LoVo (cell line): ENCODE measurements around the gene TMED6.

ENCODE experiments used
- DNase-seq: peaks from one replicate; pipeline ENCODE4 v3.0.0-alpha.2; 2016; ENCODE audit warnings: low spot score

TMED6 gene

GRCh38 chr16:69324013-69324531 is 27.5 kb downstream of the TMED6 start:
- no peak for DNase-seq

- no peak for DNase-seq
These were observed 28.2 kb downstream of the TMED6 start for GRCh38 chr16:69323415-69323814.

GRCh38 chr16:69322343-69322742 is 29.2 kb downstream of the TMED6 start:
- no peak for DNase-seq

- DNase-seq: no peak
These were observed 30.5 kb downstream of the TMED6 start for GRCh38 chr16:69321080-69321479.

GRCh38 chr16:69320740-69321073 is 30.9 kb downstream of the TMED6 start:
- no peak for DNase-seq

- no peak for DNase-seq
These were observed 31.5 kb downstream of the TMED6 start for GRCh38 chr16:69319826-69320739.

GRCh38 chr16:69319381-69319780 is 32.2 kb downstream of the TMED6 start:
- no peak for DNase-seq

GRCh38 chr16:69318911-69319289 is 32.7 kb downstream of the TMED6 start:
- no peak for DNase-seq

GRCh38 chr16:69318177-69318910 is 33.2 kb downstream of the TMED6 start:
- DNase-seq: no peak

- no peak for DNase-seq
These were observed 35.0 kb downstream of the TMED6 start for GRCh38 chr16:69316595-69317034.

- no peak for DNase-seq
These were observed 35.9 kb downstream of the TMED6 start for GRCh38 chr16:69315486-69316311.

- DNase-seq: no peak
These were observed 37.1 kb downstream of the TMED6 start for GRCh38 chr16:69314534-69314933.

GRCh38 chr16:69313469-69313868 is 38.1 kb downstream of the TMED6 start:
- no peak for DNase-seq

GRCh38 chr16:69311533-69312387 is 39.8 kb downstream of the TMED6 start:
- peak; percentile 30 for DNase-seq

GRCh38 chr16:69310653-69311532 is 40.7 kb downstream of the TMED6 start, which contains the start of gene VPS4A:
VPS4A (plus strand) TSS chr16:69311350; CDS start chr16:69311512, 162 bp downstream.
- DNase-seq: peak; percentile 98

- DNase-seq: no peak
These were observed 42.3 kb downstream of the TMED6 start for GRCh38 chr16:69309316-69309715.

GRCh38 chr16:69307856-69308255 is 43.7 kb downstream of the TMED6 start:
- DNase-seq: no peak

- no peak for DNase-seq
These were observed 44.5 kb downstream of the TMED6 start for GRCh38 chr16:69307091-69307490.

- DNase-seq: no peak
These were observed 45.6 kb downstream of the TMED6 start for GRCh38 chr16:69306031-69306430.

GRCh38 chr16:69302301-69302700 is 49.3 kb downstream of the TMED6 start:
- no peak for DNase-seq
